NCI-H1694 treated with DMSO at 0.1 percent for 48 hours (cell line): Measurements from ENCODE around the gene GOLGB1.
"Not testable (repeated sequence)": the region's sequence is repeated elsewhere in the genome, so short reads cannot be mapped to it uniquely, and the experiment has no call there.

Experiments
- DNase-seq: peaks from one replicate; lab custom pipeline; 2025; lab: John Stamatoyannopoulos, UW

The GOLGB1 gene

GRCh38 chr3:121690777-121691405 lies 58.6 kb downstream of the GOLGB1 start:
- no peak for DNase-seq

- not testable (repeated sequence) for DNase-seq
These were observed 60.8 kb downstream of the GOLGB1 start for GRCh38 chr3:121688747-121689146.

- no peak for DNase-seq
These were observed 67.7 kb downstream of the GOLGB1 start for GRCh38 chr3:121681792-121682191.

GRCh38 chr3:121677141-121677540 lies 72.4 kb downstream of the GOLGB1 start:
- DNase-seq, result no peak

GRCh38 chr3:121670676-121671075 lies 78.9 kb downstream of the GOLGB1 start:
- no peak for DNase-seq

- DNase-seq, result no peak
These were observed 82.2 kb downstream of the GOLGB1 start for GRCh38 chr3:121667333-121667732.

- DNase-seq, result no peak
These were observed 84.1 kb downstream of the GOLGB1 start for GRCh38 chr3:121665488-121665887.

GRCh38 chr3:121663171-121663847 lies 86.2 kb downstream of the GOLGB1 start:
- no peak for DNase-seq

- no peak for DNase-seq
These were observed 86.8 kb downstream of the GOLGB1 start for GRCh38 chr3:121662742-121663141.

GRCh38 chr3:121661376-121661775 lies 88.2 kb downstream of the GOLGB1 start:
- no peak for DNase-seq

- DNase-seq, result no peak
These were observed 89.0 kb downstream of the GOLGB1 start, which contains the start of gene HCLS1 for GRCh38 chr3:121660356-121661171. Gene HCLS1, minus strand, starts transcription at chr3:121660903. Its CDS starts 2,556 bp downstream, at chr3:121658347.

- no peak for DNase-seq
These were observed 90.0 kb downstream of the GOLGB1 start for GRCh38 chr3:121659586-121659985.

GRCh38 chr3:121658716-121659435 lies 90.7 kb downstream of the GOLGB1 start:
- DNase-seq, result no peak

- no peak for DNase-seq
These were observed 94.8 kb downstream of the GOLGB1 start for GRCh38 chr3:121654493-121655385.

GRCh38 chr3:121651684-121652083 lies 97.9 kb downstream of the GOLGB1 start:
- DNase-seq, result no peak

- no peak for DNase-seq
These were observed 99.9 kb downstream of the GOLGB1 start for GRCh38 chr3:121649645-121650044.

GRCh38 chr3:121648219-121648958 lies 101.2 kb downstream of the GOLGB1 start:
- DNase-seq, result no peak

- no peak for DNase-seq
These were observed 104.5 kb downstream of the GOLGB1 start for GRCh38 chr3:121645054-121645453.

- DNase-seq, result no peak
These were observed 106.8 kb downstream of the GOLGB1 start for GRCh38 chr3:121642601-121643314.

- no peak for DNase-seq
These were observed 108.4 kb downstream of the GOLGB1 start for GRCh38 chr3:121641127-121641526.
